GM04504 (cell line): Measurements from ENCODE around the gene ADM5.

Source experiments
- DNase-seq: peaks from one replicate; pipeline ENCODE4 v3.0.0-alpha.2; 2012; ENCODE audit warnings: low read depth

Gene ADM5

DNA sequence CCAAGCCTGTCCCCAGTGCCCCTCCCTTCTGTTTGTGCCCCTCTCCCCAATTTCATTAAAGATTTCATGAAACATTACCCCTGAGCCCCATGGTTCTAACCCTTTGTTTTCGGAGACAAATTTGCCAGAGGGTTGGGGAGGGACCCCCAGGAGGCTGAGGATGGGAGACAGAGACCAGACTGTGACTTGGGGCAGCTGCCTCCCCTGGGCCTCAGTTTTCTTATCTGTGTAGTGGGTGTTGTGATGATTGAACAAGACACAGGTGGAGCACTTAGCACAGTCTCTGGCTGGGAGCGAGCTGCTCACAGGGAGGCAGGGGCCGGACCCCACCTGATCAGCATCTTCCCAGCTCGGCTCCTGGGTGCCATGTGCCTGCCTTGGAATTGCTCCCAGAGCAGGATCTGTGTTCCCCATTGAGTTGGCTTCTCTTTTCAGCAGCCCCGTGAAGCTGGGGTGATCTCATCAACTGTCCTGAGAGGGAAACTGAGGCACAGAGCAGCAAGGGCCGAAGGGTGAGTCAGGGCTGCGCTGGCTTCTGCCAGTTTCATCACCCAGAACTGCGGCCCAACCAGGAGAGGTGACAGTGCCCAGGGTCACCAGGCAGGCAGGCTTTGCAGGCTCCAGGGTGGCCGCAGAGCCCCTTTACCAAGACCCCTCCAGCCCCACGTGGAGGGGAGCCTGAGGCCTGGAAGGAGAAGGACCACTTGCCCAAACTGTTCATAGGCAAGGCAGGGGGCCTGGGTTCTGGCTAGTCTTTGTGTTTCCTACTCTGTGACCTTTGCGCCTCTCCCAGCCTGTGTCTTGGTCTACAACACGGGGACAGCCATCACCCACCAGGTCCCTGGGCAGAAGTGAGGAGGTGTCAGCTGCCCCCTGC is 30.6 kb upstream of the ADM5 start:
- DNase-seq: no peak

DNA sequence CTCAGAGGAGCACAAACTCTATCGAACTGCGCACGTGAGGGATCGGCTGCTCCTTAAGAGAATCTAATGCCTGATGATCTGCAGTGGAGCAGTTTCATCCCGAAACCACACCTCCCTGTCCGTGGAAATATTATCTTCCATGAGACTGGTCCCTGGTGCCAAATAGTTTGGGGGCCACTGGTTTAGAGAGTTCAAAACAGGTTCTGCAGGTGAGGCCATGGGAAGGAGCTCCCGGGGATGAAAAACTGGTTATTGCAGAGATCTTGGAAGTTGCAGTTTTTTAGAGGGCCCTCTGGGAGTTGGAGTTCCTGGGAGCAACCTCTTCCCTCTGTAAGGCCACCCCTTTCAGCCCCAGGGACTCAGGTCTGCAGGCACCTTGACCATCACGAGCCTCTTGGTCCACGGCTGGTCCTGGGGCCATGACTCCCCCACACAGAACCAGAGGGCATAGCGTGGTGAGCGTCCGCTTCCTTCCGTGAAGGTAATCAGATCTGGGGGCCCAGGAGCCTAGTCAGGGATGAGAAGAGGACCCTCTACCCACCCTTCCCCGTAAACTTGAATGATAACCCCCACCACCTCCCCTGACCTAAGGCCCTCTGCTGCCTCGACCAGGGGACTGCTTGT is 28.9 kb upstream of the ADM5 start:
- DNase-seq: no peak

DNA sequence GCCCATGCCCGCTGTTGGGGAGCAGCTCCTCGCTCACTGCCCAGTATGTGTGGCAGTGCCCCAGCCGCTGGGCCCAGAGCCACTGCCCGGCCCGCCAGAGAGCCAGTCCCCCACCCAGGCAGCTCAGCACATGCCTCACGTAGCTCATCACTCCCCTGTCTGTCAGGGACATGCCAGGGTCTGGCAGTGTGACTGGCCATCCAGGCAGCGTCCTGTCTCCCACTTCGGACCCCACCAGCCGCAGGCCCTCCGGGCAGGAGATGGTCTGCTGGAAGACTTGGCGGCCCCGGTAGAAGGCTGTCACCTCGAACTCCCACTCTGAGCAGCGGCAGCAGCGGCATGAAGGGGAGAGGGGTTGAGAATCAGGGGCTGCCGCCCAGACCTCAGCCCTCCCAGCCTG is 27.4 kb upstream of the ADM5 start:
- no peak for DNase-seq

DNA sequence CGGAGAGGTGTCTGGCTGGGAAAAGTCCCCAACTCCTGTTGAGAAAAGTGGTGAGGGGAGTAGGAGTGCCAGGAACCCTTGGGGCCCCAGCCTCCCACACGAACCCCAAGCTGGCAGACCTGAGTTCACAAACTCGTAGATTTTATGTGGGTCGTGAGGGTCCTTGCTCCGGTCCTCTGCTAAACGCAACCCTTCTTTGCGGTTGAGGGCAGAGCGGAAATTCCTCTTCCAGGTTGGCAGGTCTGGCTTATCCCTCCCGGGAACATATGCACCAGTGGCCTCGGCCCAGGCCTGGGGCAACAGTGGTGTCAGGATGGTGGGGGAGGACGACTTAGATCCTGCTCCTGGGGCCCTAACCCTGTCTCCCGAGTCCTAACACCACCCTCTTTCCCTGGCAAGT is 26.2 kb upstream of the ADM5 start:
- no peak for DNase-seq

DNA sequence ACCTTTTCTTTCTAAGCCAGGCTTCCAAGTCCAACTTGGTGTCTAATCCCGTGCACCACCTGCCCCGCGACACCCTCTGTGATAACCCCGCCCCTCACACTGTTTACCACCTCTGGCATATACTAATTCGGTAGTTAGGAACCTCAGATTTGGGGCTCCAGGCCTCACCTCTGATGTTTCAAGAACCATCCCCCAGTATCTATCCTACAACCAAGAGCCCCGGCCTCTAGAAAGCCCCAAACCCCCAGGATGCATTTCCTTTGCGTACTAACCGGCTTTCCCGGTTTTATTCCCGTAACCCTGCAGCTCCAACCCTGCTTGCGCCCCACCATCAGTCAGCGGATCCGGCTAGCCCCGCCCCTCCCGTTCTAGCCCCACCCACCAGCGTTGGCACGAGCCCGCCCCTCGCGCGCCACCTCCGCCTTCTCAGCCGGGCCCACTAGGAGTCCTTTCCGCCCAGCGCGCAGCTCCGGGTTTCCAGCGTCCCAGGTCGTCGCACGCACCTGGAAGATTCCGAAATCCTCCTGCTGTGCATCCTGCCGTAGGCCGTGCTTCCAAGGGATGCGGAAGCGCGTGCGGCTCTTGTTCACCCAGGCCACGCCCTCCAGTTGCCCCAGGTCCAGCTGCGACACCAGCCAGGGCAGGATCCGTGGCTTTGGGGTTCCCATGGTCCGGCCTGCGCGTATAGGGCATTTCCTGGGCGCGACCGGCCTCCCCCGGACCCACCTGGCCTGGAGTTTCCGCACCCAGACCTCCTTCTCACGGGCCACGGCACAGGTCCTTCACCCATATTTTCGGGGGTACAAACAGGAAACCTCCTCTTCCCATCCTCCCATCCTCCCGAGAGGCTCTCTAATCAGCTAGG is 25.0 kb upstream of the ADM5 start:
- peak; percentile 50 for DNase-seq

DNA sequence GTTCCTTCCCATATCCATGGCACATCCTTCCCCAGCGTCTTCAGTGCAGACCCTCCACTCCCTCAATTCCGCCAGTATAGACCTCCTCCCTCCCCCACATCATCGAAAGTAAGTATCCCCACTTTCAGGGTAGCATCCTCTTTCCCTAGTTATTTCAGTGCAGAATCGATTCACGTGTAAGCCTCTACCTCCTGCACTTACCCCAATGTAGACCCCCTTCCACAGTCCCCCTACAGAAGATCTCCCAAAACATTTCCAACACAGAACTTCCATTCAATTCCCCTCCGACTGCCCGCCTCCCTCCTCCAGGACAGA is 24.4 kb upstream of the ADM5 start:
- DNase-seq: no peak

DNA sequence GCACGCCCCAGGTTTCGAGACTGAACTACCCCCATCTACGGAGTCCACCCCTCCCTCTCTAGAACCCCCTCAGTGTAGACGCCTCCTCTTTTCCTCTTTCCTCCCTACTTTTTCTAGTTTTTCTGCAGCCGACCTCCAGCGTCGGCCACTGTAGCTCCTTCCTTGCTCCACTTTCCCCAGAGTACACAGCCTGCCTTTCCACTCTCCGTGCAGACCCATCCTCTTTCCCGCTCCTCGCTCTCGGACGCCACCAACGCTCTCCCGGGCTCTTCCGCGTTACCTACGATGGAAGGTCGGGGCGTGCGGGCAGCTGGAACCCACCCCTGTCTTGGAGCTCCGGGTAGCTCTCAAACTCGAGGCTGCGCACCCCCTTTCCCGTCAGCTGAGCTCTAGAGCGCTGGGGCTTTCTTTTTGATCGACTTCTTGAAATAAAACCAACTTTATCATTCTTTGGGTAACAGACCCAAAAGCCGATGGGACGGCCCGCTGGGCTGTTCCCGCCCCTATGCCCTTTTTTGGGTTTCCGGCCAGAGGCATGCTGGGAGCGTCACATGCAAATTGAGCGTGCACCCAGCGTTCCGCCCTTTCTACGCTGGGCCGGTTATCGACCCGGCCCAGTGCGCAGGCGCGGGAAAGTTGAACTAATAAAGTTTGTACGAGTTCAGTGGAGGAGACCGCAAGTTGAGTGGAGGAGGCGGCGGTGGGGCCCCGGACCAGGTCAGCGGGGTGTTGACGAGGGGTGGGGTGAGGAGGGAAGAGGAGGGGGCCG is 23.9 kb upstream of the ADM5 start, which contains the start of the genes BCL2L12 and IRF3:
Gene BCL2L12, plus strand, starts transcription at position 583 of the 769 bp plus-strand sequence. CDS start 760 bp downstream, outside the sequence.
Gene IRF3, minus strand, starts transcription at position 507 of the 769 bp plus-strand sequence. CDS start 1,019 bp downstream, outside the sequence.
- DNase-seq: peak; percentile 94

DNA sequence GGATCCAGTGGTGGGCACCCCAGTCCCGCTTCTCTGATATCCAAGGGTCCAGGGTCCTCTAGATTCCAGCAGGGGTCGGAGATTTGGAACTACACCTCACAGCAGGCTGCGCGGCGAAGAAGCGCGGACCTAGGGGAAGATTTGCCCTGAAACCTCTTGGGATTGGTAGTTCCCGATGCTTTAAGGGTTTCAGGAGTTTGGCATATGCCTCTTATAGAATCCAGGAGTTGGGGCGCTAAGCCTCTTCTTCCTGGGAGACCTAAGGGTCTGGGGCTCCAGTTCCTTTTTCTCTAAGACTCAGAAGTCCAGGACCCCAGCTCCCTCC is 23.3 kb upstream of the ADM5 start:
- no peak for DNase-seq

DNA sequence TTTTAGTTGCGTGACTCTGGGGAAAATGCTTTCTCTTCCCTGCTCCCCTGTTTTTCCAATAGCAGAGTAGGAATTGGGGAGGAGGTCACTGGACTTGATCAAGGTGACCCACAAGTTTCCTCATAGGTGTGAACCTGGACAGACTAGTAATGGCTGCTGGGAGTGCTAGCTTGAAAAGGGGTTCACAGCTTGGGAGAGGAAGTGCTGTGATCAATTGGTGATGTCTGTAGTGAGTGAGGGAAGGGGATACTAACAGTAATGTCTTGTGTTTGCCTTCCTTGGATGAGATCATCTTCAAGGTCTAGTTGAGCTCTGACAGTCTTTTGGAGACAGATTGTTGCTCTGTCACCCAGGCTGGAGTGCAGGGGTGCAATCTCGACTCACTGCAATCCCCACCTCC is 21.9 kb upstream of the ADM5 start:
- no peak for DNase-seq

DNA sequence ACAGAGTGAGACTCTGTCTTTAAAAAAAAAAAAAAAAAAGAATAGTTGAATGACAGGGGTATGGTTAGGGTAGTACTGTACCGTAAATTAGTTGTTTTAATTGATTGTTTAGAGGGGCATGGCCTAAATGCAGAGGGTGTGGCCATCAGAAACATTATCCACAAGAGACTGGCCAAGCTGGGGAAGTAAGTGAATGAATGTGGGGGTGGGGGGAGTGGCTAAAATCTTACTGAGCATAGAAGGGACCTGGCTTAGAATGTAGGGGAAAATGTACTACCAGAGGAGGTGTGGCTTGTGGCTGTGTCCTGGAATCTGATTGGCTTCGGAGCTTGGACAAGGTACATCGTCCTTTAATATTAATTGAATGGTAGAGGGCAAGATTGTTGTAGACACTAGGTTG is 19.9 kb upstream of the ADM5 start:
- DNase-seq: no peak

DNA sequence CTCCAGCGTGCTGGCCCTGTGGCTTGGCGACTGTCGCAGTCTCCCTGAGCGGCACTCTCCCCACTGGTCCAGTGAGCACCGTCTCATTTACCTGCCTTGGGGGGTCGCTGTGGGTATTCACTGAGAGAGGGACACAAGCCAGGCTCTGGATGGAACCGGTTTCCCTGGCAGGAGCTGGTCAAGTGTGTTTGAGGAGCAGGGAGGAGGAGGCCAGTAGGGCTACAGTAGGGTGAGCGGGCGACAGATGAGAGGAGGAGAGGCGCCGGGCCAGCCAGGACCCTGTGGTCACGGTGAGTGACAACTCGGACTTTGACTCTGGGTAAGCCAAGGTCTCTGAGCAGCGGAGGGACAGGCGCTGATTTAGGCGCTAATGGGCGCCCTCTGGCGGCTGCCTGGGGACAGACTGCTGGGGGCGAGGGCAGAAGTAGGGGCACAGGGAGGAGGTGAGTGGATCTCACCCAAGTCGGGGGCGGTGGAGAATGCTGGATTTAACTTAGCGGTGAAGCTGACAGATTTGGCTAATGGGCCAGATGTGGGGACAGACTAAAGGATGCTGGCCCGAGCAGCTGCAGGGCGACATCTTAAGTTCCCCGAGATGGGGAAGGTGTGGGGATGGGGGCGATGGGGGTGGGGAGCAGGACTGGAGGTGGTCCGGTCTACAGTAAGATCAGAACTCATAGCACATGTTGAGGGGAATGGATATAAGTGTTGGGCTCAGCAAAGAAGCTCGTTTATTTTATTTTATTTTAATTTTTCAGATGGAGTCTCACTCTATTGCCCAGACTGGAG is 17.1 kb upstream of the ADM5 start:
- no peak for DNase-seq

DNA sequence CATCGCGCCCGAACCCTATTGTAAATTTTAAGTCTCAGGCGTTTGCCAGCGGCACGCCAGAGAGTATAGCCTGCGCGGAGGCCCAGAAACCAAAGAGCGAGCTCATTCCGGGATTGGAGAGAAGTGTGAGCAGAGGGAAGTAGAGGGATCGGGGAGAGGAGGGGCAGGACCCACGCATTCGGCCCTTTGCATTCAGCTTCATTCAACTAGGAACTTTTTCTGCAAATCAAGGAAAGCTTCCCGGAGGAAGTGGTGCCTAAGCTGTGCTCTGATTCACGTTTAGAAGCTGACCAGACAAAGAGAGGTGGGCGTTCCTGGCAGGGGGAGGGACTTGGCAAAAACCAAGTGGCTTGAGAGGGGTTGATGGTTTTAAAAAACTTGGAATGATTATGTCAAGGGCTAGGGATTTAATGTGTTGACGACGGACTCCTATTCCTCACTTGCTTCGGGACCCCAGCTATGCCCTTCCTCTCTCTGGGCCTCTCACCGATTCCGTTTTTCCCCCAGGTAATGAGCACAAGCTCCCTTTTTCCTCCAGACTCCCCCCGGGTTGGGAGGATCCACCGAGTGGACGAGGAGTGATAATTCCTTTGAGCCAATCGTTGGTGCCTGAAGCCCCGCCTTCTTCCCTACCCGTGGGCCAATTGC is 13.1 kb upstream of the ADM5 start:
- no peak for DNase-seq

DNA sequence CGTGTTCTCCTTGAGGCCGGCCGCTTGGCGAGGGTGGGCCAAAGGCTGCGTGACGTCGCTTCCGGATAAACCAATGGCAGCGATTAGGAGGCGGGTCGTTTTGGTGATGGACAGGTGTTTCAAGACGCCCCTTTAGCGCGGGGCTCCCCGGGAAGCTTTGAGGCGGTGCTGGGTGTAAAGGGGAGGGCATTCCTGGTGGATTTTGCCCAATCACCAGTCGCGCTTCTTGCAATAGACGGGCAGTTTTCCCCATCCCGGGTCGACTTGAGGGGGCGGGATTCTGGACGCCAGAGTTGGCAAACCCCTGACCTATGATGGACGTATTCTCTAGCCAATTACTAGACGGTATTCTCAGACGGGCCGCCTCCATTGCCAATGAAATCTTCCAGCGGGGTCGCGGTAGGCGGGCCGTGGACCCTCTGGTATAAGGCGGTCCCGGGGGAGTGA is 12.6 kb upstream of the ADM5 start:
- DNase-seq: peak; percentile 100

DNA sequence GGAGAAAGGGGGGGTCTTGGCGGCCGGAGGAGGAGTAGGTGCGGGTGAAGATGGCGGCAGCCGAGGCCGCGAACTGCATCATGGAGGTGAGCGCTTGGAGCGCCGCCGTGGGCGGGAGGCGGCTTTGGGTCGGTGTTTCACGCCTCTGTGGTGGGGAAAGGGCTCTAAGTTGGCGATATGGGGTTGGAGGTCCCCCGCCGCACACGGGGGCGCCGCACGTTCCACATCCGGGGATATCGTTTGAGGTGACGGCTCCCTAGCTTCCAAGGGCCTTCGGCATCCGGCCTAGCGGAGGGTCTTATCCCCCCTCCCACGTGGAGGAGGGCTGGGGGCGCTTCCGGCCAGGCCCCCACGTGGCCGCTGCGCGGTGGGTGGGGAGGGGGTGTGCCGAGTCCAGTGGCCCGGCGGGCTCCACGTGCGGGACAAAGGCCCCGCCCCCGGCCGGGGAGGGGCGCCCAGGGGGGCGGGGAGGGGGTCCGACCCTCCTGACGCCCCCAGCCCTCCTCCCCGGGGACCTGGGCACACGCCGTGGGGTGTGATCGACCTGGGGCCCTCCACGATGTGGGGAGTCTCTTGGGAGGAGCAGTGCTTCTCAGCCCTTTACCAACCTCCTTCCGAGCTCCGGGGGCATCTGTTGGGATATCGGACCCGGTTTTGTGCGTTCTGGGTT is 12.0 kb upstream of the ADM5 start, which contains the start of gene PRMT1:
Gene PRMT1, plus strand, starts transcription at position 41 of the 670 bp plus-strand sequence. Its CDS starts 10 bp downstream, at position 51.
- DNase-seq: no peak

DNA sequence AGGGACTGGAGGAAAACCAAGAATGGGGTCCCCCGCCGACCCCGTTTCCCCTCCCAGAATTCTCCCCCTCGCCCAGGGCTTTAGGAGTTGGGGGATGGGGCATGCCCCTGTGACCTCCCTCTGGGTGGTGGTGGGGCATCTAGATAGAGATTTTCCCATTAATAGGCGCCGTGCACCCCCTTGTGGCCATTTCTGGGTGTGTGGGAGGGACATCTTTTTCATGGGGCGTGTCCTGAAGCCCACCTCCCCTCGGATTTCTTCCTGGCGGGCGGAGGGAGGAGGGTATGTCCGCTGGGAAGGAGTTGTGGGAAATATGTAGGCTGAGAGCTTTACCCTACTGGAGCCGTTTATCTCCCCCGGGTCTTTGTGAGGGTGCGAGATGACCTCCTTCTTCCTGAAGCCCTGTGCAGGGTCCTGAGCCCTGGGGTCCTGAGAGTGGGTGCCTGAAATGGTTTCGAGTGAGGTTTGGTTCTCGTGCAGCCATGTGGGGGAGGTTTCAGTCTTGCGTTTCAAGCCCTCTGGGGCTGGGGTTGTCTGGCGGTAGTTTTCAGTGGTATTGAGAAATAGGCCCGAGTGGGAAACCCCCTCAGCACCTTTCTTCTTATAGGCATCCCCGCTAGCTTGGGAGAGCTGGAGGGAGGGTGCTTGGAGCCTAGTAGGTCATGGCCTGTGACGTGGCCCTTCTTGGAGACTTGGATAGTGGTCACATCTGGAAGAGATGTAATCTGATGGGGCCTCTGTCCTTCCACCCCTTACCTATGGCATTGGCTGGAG is 11.3 kb upstream of the ADM5 start:
- no peak for DNase-seq

DNA sequence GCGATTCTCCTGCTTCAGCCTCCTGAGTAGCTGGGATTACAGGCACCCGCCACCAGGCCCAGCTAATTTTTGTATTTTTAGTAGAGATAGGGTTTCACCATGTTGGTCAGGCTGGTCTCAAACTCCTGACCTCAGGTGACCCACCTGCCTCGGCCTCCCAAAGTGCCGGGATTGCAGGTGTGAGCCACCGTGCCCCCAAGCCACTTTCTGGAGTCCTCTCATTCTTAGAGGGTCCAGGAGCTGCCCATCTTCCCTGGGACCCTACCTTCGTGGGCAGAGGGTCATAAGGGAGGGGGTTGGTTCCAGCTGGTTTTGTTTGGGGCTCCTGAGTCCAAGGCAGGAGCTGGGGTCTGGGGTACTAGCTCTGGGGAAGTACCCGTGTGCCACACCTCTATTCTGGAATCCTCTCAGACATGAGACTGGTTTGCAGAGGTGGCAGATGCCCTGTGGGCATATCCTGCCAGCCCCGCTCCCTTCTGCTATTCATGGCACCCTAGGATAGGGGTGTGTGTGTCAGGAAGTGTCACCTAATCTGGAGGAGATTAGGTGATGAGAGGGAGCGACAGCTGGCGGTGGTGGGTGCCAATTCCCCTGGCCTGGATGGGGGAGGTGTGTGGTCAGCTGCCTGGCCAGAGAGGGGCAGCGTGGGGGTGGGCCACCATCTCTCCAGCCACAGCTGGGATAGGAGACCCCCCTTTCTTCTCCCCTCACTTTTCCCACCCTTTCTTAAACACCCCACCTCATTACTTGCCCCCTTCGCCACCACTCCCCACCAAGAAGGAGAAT is 10.2 kb upstream of the ADM5 start:
- DNase-seq: no peak

DNA sequence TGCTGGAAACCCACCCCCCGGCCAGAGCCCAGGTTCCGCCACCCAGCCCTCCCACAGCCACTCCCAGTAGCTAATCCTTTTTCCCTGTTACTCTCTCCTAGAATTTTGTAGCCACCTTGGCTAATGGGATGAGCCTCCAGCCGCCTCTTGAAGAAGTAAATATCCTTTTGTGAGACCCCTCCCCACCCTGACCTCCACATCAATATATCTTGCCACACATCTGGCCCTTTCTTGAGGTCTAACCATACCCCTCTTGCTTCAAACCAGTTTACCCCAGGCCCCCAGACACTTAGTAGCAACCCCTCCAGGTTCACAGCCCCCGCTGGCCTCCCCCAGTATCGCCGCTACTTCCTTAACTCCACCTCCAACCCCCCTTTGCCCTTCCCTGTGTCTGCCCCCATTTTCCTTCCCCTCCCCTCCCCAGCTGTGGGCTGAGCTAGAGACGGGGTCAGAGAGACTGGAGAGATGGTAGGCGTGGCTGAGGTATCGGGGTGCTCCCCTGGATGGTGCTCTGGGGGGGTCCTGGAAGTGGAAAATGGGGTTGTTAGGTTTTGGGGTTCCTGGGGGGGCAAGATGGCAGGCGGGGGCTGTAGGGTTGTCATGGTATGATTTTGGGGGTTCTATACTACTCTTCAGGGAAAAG is 9.5 kb upstream of the ADM5 start:
- DNase-seq: no peak
